GM23338 (cell line): ENCODE measurements around the gene ZNF784. TPM values are rescaled to one million over a fixed set of nuclear protein-coding genes. Genes with fewer than 3 reads are reported as not detected.

Experiments
- ATAC-seq: fragments of 200-7000 bp; cut with Tn5 transposase; 3 replicates; pipeline ENCODE4 v1.9.1; 2020
- DNase-seq: peaks from one replicate; pipeline ENCODE4 v3.0.0-alpha.2; 2015; ENCODE audit warnings: low spot score
- H2AFZ ChIP-seq: fragments of 200-600 bp; sonication (generic); 2 replicates; pipeline ENCODE4 v1.8.0; 2016; ENCODE audit warnings: antibody characterized with exemption, mild to moderate bottlenecking, moderate library complexity
- H3F3A ChIP-seq: fragments of 200-600 bp; sonication (generic); replicated peaks from 2 replicates; pipeline ENCODE4 v1.8.0; 2017; ENCODE audit warnings: antibody characterized with exemption, mixed run types, low read depth
- H3K27ac ChIP-seq: fragments of 200-600 bp; sonication (generic); 2 replicates; pipeline ENCODE4 v1.6.1; 2016; ENCODE audit warnings: low read depth
- H3K27me3 ChIP-seq: fragments of 200-600 bp; sonication (generic); 2 replicates; pipeline ENCODE4 v1.8.0; 2016; ENCODE audit warnings: mild to moderate bottlenecking, mixed run types, moderate library complexity; ENCODE audit not compliant: insufficient read depth
- H3K36me3 ChIP-seq: fragments of 200-600 bp; sonication (generic); 2 replicates; pipeline ENCODE4 v1.8.0; 2016; ENCODE audit warnings: mild to moderate bottlenecking; ENCODE audit not compliant: insufficient read depth
- H3K4me1 ChIP-seq: fragments of 200-600 bp; sonication (generic); 2 replicates; pipeline ENCODE4 v1.8.0; 2016; ENCODE audit warnings: mild to moderate bottlenecking, moderate library complexity; ENCODE audit not compliant: insufficient read depth
- H3K4me2 ChIP-seq: fragments of 200-600 bp; sonication (generic); 2 replicates; pipeline ENCODE4 v1.7.1; 2017; ENCODE audit warnings: mixed run types
- H3K4me3 ChIP-seq: fragments of 200-600 bp; sonication (generic); 2 replicates; pipeline ENCODE4 v1.6.1; 2016; ENCODE audit warnings: mixed run types
- H3K79me2 ChIP-seq: fragments of 200-600 bp; sonication (generic); replicated peaks from 2 replicates; pipeline ENCODE4 v1.8.0; 2017; ENCODE audit warnings: mild to moderate bottlenecking; ENCODE audit not compliant: insufficient read depth
- H3K9me2 ChIP-seq: fragments of 200-600 bp; sonication (generic); 2 replicates; pipeline ENCODE4 v1.8.0; 2017; ENCODE audit not compliant: insufficient read depth
- H4K20me1 ChIP-seq: fragments of 200-600 bp; sonication (generic); replicated peaks from 2 replicates; pipeline ENCODE4 v1.8.0; 2017; ENCODE audit warnings: mild to moderate bottlenecking; ENCODE audit not compliant: insufficient read depth
- H3K27ac Mint-ChIP-seq: 2 replicates; pipeline ENCODE4 v1.8.0; 2020; ENCODE audit warnings: inconsistent platforms, mild to moderate bottlenecking, moderate library complexity, mixed read lengths
- H3K27me3 Mint-ChIP-seq: 3 replicates; pipeline ENCODE4 v1.8.0; 2022; ENCODE audit warnings: low read depth, mild to moderate bottlenecking, moderate library complexity, mixed read lengths, inconsistent platforms; ENCODE audit not compliant: insufficient read depth, poor library complexity
- H3K36me3 Mint-ChIP-seq: 3 replicates; pipeline ENCODE4 v1.8.0; 2021; ENCODE audit warnings: low read depth, mild to moderate bottlenecking, inconsistent platforms, moderate library complexity, mixed read lengths
- H3K4me1 Mint-ChIP-seq: 3 replicates; pipeline ENCODE4 v1.8.0; 2020; ENCODE audit warnings: mild to moderate bottlenecking, inconsistent platforms, mixed read lengths
- H3K4me3 Mint-ChIP-seq: 3 replicates; pipeline ENCODE4 v1.8.0; 2021; ENCODE audit warnings: moderate library complexity, mild to moderate bottlenecking, inconsistent platforms, mixed read lengths
- H3K9me3 Mint-ChIP-seq: 3 replicates; pipeline ENCODE4 v1.8.0; 2020; ENCODE audit warnings: moderate library complexity, mild to moderate bottlenecking, inconsistent platforms, mixed read lengths
- CREB1 ChIP-seq: fragments of 250-450 bp; sonication (Bioruptor Pico); IDR thresholded peaks from 2 replicates; pipeline ENCODE4 v1.5.0; 2020; ENCODE audit warnings: low read depth, mild to moderate bottlenecking, moderate library complexity
- EZH2 ChIP-seq: fragments of 200-600 bp; sonication (generic); IDR thresholded peaks from one replicate; pipeline ENCODE4 v1.8.0; 2017; ENCODE audit warnings: antibody characterized with exemption, mild to moderate bottlenecking, low read depth; ENCODE audit not compliant: unreplicated experiment
- JUNB ChIP-seq: IDR thresholded peaks from one replicate; pipeline ENCODE4 v1.6.1; 2016; ENCODE audit warnings: antibody characterized with exemption; ENCODE audit not compliant: unreplicated experiment
- NANOG ChIP-seq: IDR thresholded peaks from 2 replicates; pipeline ENCODE4 v1.6.1; 2016; ENCODE audit warnings: antibody characterized with exemption, borderline replicate concordance
- ZNF114 ChIP-seq: fragments of 250-450 bp; sonication (Bioruptor Pico); IDR thresholded peaks from 2 replicates; pipeline ENCODE4 v1.5.0; 2020; ENCODE audit warnings: mild to moderate bottlenecking, moderate library complexity
- polyA plus RNA-seq: library from polyadenylated mRNA; unstranded; fragments of >200 nt; fragmentation: Nextera tagmentation; extraction: Ambion mirVana; gene quantifications from 2 replicates; pipeline ENCODE4 v1.2.1, GENCODE V29; 2016
- total RNA-seq: library from RNA; depleted of rRNA; stranded (reverse); fragments of >200 nt; shearing (Covaris generic); gene quantifications from 2 replicates; pipeline ENCODE4 v1.2.3, GENCODE V29; 2014
- TF ChIP-seq, protein P1 (sequence below): fragments of 250-450 bp; sonication (Bioruptor Pico); IDR thresholded peaks from 2 replicates; pipeline ENCODE4 v1.5.0; 2020; ENCODE audit warnings: mild to moderate bottlenecking, moderate library complexity
- TF ChIP-seq, protein P2 (sequence below): IDR thresholded peaks from 2 replicates; pipeline ENCODE4 v1.6.1; 2016; ENCODE audit warnings: antibody characterized with exemption
- TF ChIP-seq, protein P3 (sequence below): IDR thresholded peaks from one replicate; pipeline ENCODE4 v1.6.1; 2018; ENCODE audit warnings: antibody characterized with exemption; ENCODE audit not compliant: unreplicated experiment
- TF ChIP-seq, protein P4 (sequence below), 2 experiments: fragments of 200-600 bp in 1 of 2; sonication (generic) in 1 of 2; conservative IDR thresholded peaks; 2 replicates each; pipeline versions ENCODE4 v1.5.1 to v1.6.1; 2016 to 2017; ENCODE audit warnings: antibody characterized with exemption in 2 of 2, low read depth in 2 of 2, mild to moderate bottlenecking in 2 of 2, moderate library complexity in 1 of 2

ZNF784 gene
- total and polyA plus RNA-seq, 2 experiments from 2014 or later, result 1.5 to 6.7 TPM

DNA sequence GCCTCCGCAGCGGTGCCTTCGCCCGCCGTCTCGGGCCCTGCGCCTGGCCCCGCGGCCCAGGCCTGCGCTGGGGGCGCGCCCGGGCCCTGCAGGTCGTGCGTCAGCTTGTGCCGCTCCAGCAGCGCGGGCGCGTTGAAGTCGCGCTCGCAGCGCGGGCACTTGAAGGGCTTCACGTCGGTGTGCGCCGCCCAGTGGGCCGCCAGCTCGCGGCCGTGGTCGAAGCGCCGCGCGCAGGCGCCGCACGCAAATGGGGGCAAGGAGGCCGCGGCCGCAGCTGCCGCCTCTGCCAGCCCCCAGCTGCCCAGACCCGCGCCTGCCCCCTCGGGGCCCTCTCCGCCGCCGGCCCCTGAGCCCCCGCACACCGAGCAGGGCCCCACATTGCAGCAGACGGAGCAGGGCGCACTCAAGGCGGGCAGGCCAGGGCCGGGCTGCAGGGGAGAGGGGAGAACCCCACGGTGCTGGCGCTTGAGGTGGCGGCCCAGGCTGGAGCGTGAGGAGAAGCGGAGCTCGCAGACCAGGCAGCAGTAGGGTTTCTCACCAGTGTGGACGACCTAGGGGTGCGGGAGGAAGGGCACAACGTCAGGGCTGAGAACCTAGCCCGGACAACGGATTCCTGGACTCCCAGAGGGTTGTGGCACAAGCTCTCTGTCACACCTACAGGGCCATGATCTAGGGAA is 31.1 kb downstream of the ZNF784 start (continued):
- TF ChIP-seq, protein P1, sequence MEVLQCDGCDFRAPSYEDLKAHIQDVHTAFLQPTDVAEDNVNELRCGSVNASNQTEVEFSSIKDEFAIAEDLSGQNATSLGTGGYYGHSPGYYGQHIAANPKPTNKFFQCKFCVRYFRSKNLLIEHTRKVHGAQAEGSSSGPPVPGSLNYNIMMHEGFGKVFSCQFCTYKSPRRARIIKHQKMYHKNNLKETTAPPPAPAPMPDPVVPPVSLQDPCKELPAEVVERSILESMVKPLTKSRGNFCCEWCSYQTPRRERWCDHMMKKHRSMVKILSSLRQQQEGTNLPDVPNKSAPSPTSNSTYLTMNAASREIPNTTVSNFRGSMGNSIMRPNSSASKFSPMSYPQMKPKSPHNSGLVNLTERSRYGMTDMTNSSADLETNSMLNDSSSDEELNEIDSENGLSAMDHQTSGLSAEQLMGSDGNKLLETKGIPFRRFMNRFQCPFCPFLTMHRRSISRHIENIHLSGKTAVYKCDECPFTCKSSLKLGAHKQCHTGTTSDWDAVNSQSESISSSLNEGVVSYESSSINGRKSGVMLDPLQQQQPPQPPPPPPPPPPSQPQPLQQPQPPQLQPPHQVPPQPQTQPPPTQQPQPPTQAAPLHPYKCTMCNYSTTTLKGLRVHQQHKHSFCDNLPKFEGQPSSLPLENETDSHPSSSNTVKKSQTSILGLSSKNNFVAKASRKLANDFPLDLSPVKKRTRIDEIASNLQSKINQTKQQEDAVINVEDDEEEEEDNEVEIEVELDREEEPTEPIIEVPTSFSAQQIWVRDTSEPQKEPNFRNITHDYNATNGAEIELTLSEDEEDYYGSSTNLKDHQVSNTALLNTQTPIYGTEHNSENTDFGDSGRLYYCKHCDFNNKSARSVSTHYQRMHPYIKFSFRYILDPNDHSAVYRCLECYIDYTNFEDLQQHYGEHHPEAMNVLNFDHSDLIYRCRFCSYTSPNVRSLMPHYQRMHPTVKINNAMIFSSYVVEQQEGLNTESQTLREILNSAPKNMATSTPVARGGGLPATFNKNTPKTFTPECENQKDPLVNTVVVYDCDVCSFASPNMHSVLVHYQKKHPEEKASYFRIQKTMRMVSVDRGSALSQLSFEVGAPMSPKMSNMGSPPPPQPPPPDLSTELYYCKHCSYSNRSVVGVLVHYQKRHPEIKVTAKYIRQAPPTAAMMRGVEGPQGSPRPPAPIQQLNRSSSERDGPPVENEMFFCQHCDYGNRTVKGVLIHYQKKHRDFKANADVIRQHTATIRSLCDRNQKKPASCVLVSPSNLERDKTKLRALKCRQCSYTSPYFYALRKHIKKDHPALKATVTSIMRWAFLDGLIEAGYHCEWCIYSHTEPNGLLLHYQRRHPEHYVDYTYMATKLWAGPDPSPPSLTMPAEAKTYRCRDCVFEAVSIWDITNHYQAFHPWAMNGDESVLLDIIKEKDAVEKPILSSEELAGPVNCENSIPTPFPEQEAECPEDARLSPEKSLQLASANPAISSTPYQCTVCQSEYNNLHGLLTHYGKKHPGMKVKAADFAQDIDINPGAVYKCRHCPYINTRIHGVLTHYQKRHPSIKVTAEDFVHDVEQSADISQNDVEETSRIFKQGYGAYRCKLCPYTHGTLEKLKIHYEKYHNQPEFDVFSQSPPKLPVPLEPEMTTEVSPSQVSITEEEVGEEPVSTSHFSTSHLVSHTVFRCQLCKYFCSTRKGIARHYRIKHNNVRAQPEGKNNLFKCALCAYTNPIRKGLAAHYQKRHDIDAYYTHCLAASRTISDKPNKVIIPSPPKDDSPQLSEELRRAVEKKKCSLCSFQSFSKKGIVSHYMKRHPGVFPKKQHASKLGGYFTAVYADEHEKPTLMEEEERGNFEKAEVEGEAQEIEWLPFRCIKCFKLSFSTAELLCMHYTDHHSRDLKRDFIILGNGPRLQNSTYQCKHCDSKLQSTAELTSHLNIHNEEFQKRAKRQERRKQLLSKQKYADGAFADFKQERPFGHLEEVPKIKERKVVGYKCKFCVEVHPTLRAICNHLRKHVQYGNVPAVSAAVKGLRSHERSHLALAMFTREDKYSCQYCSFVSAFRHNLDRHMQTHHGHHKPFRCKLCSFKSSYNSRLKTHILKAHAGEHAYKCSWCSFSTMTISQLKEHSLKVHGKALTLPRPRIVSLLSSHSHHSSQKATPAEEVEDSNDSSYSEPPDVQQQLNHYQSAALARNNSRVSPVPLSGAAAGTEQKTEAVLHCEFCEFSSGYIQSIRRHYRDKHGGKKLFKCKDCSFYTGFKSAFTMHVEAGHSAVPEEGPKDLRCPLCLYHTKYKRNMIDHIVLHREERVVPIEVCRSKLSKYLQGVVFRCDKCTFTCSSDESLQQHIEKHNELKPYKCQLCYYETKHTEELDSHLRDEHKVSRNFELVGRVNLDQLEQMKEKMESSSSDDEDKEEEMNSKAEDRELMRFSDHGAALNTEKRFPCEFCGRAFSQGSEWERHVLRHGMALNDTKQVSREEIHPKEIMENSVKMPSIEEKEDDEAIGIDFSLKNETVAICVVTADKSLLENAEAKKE (CRISPR knock-in tag), result no peak
- TF ChIP-seq, protein P2, sequence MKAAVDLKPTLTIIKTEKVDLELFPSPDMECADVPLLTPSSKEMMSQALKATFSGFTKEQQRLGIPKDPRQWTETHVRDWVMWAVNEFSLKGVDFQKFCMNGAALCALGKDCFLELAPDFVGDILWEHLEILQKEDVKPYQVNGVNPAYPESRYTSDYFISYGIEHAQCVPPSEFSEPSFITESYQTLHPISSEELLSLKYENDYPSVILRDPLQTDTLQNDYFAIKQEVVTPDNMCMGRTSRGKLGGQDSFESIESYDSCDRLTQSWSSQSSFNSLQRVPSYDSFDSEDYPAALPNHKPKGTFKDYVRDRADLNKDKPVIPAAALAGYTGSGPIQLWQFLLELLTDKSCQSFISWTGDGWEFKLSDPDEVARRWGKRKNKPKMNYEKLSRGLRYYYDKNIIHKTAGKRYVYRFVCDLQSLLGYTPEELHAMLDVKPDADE, result no peak

DNA sequence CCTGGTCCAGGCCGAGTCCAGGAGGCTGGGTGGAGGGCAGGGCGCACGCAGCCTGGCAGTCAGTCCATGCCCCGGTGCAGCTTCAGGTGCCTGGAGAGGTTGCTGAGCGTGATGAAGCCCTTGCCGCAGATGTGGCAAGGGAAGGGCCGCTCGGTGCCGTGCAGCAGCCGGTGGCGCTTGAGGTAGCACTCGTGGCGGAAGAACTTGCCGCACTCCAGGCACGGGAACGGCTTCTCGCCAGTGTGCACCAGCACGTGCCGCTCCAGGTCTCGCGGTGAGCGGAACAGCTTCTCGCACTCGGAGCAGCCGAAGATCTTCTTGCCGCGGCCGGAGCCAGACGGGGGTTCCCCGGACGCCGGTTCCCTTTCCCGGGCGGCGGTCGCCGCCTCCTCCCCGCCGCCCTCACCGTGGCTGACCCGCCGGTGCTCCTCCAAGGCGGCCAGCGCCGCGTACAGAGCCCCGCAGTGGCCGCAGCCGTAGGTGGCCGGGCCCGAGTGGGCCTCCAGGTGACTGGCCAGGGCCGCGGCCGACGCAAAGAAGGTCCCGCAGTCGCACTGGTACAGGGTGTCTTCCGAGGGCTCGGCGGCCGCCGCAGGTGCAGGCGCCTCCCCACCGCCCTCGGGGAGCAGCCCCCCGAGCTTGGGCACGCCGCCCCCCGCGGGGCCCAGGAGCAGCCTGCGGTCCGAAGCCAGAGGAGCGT is 31.8 kb downstream of the ZNF784 start:
- peak; percentile 17 for ATAC-seq
- Histone ChIP-seq H3K9me2 (no peaks in the 10 kb centered on the region), H3K79me2 (no peaks in the 10 kb centered on the region), H3K4me1 (peaks cover 11% of the 10 kb centered on the region), H2AFZ (no peak overlapping the region), H4K20me1 (no peaks in the 10 kb centered on the region), H3K27ac (no peak overlapping the region), H3K4me3 (peak overlapping the region; percentile 51), H3K27me3 (peaks cover 32% of the 10 kb centered on the region), H3K36me3 (0 out of 2 replicates have a peak, but pooled peaks cover 3% of the 10 kb centered on the region), H3F3A (peaks cover 29% of the 10 kb centered on the region), H3K4me2 (peak overlapping the region; percentile 77)
- Mint-ChIP-seq H3K27ac (no peak overlapping the region), H3K9me3 (no peaks in the 10 kb centered on the region; the same call in 1 of the 3 replicates), H3K4me3 (no peak overlapping the region), H3K4me1 (peaks cover 26% of the 10 kb centered on the region), H3K36me3 (peaks cover 38% of the 10 kb centered on the region), H3K27me3 (peaks cover 15% of the 10 kb centered on the region)
- DNase-seq, result peak; percentile 66
- TF ChIP-seq CREB1 (CRISPR knock-in tag), result no peak
- no peak for TF ChIP-seq JUNB
- TF ChIP-seq, protein P3, sequence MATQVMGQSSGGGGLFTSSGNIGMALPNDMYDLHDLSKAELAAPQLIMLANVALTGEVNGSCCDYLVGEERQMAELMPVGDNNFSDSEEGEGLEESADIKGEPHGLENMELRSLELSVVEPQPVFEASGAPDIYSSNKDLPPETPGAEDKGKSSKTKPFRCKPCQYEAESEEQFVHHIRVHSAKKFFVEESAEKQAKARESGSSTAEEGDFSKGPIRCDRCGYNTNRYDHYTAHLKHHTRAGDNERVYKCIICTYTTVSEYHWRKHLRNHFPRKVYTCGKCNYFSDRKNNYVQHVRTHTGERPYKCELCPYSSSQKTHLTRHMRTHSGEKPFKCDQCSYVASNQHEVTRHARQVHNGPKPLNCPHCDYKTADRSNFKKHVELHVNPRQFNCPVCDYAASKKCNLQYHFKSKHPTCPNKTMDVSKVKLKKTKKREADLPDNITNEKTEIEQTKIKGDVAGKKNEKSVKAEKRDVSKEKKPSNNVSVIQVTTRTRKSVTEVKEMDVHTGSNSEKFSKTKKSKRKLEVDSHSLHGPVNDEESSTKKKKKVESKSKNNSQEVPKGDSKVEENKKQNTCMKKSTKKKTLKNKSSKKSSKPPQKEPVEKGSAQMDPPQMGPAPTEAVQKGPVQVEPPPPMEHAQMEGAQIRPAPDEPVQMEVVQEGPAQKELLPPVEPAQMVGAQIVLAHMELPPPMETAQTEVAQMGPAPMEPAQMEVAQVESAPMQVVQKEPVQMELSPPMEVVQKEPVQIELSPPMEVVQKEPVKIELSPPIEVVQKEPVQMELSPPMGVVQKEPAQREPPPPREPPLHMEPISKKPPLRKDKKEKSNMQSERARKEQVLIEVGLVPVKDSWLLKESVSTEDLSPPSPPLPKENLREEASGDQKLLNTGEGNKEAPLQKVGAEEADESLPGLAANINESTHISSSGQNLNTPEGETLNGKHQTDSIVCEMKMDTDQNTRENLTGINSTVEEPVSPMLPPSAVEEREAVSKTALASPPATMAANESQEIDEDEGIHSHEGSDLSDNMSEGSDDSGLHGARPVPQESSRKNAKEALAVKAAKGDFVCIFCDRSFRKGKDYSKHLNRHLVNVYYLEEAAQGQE, result no peak
- TF ChIP-seq ZNF114 (CRISPR knock-in tag), result no peak
- TF ChIP-seq NANOG, result no peak
- TF ChIP-seq, protein P4, sequence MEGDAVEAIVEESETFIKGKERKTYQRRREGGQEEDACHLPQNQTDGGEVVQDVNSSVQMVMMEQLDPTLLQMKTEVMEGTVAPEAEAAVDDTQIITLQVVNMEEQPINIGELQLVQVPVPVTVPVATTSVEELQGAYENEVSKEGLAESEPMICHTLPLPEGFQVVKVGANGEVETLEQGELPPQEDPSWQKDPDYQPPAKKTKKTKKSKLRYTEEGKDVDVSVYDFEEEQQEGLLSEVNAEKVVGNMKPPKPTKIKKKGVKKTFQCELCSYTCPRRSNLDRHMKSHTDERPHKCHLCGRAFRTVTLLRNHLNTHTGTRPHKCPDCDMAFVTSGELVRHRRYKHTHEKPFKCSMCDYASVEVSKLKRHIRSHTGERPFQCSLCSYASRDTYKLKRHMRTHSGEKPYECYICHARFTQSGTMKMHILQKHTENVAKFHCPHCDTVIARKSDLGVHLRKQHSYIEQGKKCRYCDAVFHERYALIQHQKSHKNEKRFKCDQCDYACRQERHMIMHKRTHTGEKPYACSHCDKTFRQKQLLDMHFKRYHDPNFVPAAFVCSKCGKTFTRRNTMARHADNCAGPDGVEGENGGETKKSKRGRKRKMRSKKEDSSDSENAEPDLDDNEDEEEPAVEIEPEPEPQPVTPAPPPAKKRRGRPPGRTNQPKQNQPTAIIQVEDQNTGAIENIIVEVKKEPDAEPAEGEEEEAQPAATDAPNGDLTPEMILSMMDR (conservative IDR thresholded peaks at IDR 0.05; ENCODE audit: low read depth in 2 of 2), result no peak
- TF ChIP-seq EZH2, result no peak
